H1 (cell line): ENCODE data around the gene RTF1. TPM values are rescaled to one million over a fixed set of nuclear protein-coding genes. Genes with fewer than 3 reads are reported as not detected.

ENCODE experiments used
- CTCF ChIA-PET: fragments of 300-600 bp; sonication (Branson Sonifier 250); formaldehyde crosslinking; loops from one replicate; lab custom pipeline; 2021; ENCODE audit not compliant: partially characterized antibody; lab: Charles Lee
- POLR2A ChIA-PET: fragments of 300-600 bp; sonication (Branson Sonifier 250); formaldehyde crosslinking; loops from one replicate; lab custom pipeline; 2021; ENCODE audit warnings: inconsistent platforms; ENCODE audit not compliant: partially characterized antibody; lab: Charles Lee
- DNase-seq, 2 experiments: peaks; one replicate each; pipeline versions ENCODE4 v3.0.0 to v3.0.0-alpha.2; 2010 to 2022; ENCODE audit warnings: low spot score in 2 of 2, low read depth in 1 of 2, mixed read lengths in 1 of 2
- FAIRE-seq: peaks from 2 replicates; lab custom pipeline; 2011; peaks lifted over from hg19 to GRCh38; lab: Jason Lieb, UNC
- H2AFZ ChIP-seq: 2 replicates; pipeline ENCODE4 v1.8.1; 2012; ENCODE audit warnings: low read length, inconsistent platforms
- H2AK5ac ChIP-seq: 2 replicates; pipeline ENCODE4 v1.6.1; 2013; ENCODE audit warnings: low read depth, low read length
- H2BK120ac ChIP-seq: replicated peaks from 2 replicates; pipeline ENCODE3; 2013; ENCODE audit warnings: low read depth, low read length, inconsistent platforms
- H2BK12ac ChIP-seq: 2 replicates; pipeline ENCODE4 v1.6.1; 2013; ENCODE audit warnings: low read depth, low read length
- H2BK15ac ChIP-seq: 2 replicates; pipeline ENCODE4 v1.6.1; 2013; ENCODE audit warnings: low read length
- H2BK20ac ChIP-seq: 2 replicates; pipeline ENCODE4 v1.6.1; 2013; ENCODE audit warnings: low read length
- H2BK5ac ChIP-seq: 2 replicates; pipeline ENCODE4 v1.6.1; 2013; ENCODE audit warnings: low read depth, low read length
- H3K14ac ChIP-seq: 2 replicates; pipeline ENCODE4 v1.6.1; 2013; ENCODE audit warnings: inconsistent platforms; ENCODE audit not compliant: insufficient read length
- H3K18ac ChIP-seq: 2 replicates; pipeline ENCODE4 v1.6.1; 2013; ENCODE audit warnings: low read length; ENCODE audit errors: extremely low read depth
- H3K23ac ChIP-seq: 2 replicates; pipeline ENCODE4 v1.6.1; 2013; ENCODE audit warnings: inconsistent platforms; ENCODE audit not compliant: insufficient read length
- H3K23me2 ChIP-seq: 2 replicates; pipeline ENCODE4 v1.6.1; 2013; ENCODE audit warnings: low read depth, low read length
- H3K27ac ChIP-seq: 2 replicates; pipeline ENCODE4 v1.6.1; 2011; ENCODE audit warnings: low read depth, low read length, inconsistent platforms
- H3K27me3 ChIP-seq, 4 experiments: replicated peaks in 1 of 4; 1 replicate in 1 of 4; 2 replicates in 3 of 4; pipeline versions ENCODE4 v1.6.1 to v1.8.1; 2011 to 2013; ENCODE audit warnings: low read length in 3 of 4, mild to moderate bottlenecking in 3 of 4, inconsistent platforms in 2 of 4, mixed read lengths in 2 of 4, moderate library complexity in 1 of 4; ENCODE audit not compliant: control insufficient read depth in 3 of 4, insufficient read depth in 3 of 4; ENCODE audit errors: extremely low read depth in 1 of 4
- H3K36me3 ChIP-seq, 4 experiments: 2 replicates each; pipeline versions ENCODE4 v1.6.1 to v1.8.1; 2011 to 2013; ENCODE audit warnings: mild to moderate bottlenecking in 4 of 4, low read length in 3 of 4, moderate library complexity in 2 of 4, control low read depth in 1 of 4, inconsistent platforms in 1 of 4; ENCODE audit not compliant: insufficient read depth in 4 of 4, control insufficient read depth in 2 of 4
- H3K4ac ChIP-seq: replicated peaks from 2 replicates; pipeline ENCODE3; 2013; ENCODE audit warnings: low read length, low read depth, mixed read lengths, inconsistent platforms; ENCODE audit not compliant: insufficient read length
- H3K4me1 ChIP-seq, 4 experiments: replicated peaks in 1 of 4; 1 replicate in 1 of 4; 2 replicates in 3 of 4; pipeline versions ENCODE4 v1.6.1 to v1.8.1; 2011 to 2013; ENCODE audit warnings: low read length in 3 of 4, inconsistent platforms in 2 of 4, mixed read lengths in 1 of 4; ENCODE audit not compliant: insufficient read depth in 4 of 4, control insufficient read depth in 3 of 4
- H3K4me2 ChIP-seq, 2 experiments: 2 replicates each; pipeline versions ENCODE4 v1.6.1 to v1.8.1; 2011 to 2013; ENCODE audit warnings: low read depth in 2 of 2, low read length in 2 of 2, control low read depth in 1 of 2, inconsistent platforms in 1 of 2, mild to moderate bottlenecking in 1 of 2; ENCODE audit not compliant: insufficient read depth in 1 of 2
- H3K4me3 ChIP-seq, 4 experiments: fragments of 200-600, 300-600 bp in 1 of 4; sonication (generic), shearing (Covaris generic), sonication (Bioruptor Twin) in 1 of 4; 2 replicates each; pipeline versions ENCODE4 v1.5.1 to v1.8.1; 2011 to 2016; ENCODE audit warnings: low read length in 4 of 4, low read depth in 3 of 4, control low read depth in 2 of 4, inconsistent platforms in 2 of 4, mild to moderate bottlenecking in 2 of 4, mixed read lengths in 1 of 4, moderate library complexity in 1 of 4; ENCODE audit not compliant: insufficient read depth in 2 of 4; ENCODE audit errors: extremely low read depth in 1 of 4
- H3K56ac ChIP-seq: replicated peaks from 2 replicates; pipeline ENCODE3; 2013; ENCODE audit warnings: low read depth, mild to moderate bottlenecking, mixed read lengths, low read length, inconsistent platforms; ENCODE audit not compliant: insufficient read length
- H3K79me1 ChIP-seq: 2 replicates; pipeline ENCODE4 v1.6.1; 2013; ENCODE audit warnings: low read depth, low read length, control low read depth
- H3K79me2 ChIP-seq, 2 experiments: 2 replicates each; pipeline versions ENCODE4 v1.6.1 to v1.8.1; 2012 to 2013; ENCODE audit warnings: low read length in 2 of 2, mild to moderate bottlenecking in 2 of 2, inconsistent platforms in 1 of 2; ENCODE audit not compliant: insufficient read depth in 2 of 2, control insufficient read depth in 1 of 2
- H3K9ac ChIP-seq, 4 experiments: replicated peaks in 1 of 4; 1 replicate in 1 of 4; 2 replicates in 3 of 4; pipeline versions ENCODE4 v1.6.1 to v1.8.1; 2011 to 2013; ENCODE audit warnings: low read depth in 3 of 4, low read length in 3 of 4, control low read depth in 2 of 4, mild to moderate bottlenecking in 2 of 4, moderate library complexity in 2 of 4, inconsistent platforms in 1 of 4; ENCODE audit errors: extremely low read depth in 1 of 4
- H3K9me3 ChIP-seq, 2 experiments: 2 replicates each; pipeline versions ENCODE4 v1.6.1 to v1.8.1; 2012 to 2013; ENCODE audit warnings: mild to moderate bottlenecking in 2 of 2, moderate library complexity in 2 of 2, control low read depth in 1 of 2, inconsistent platforms in 1 of 2, low read depth in 1 of 2, low read length in 1 of 2, mixed read lengths in 1 of 2; ENCODE audit not compliant: insufficient read depth in 2 of 2
- H4K20me1 ChIP-seq, 2 experiments: replicated peaks in 1 of 2; 2 replicates each; pipeline versions ENCODE3 to v1.8.1; 2011 to 2013; ENCODE audit warnings: inconsistent platforms in 2 of 2, low read length in 2 of 2, mild to moderate bottlenecking in 1 of 2; ENCODE audit not compliant: insufficient read depth in 2 of 2, control insufficient read depth in 1 of 2
- H4K5ac ChIP-seq: 2 replicates; pipeline ENCODE4 v1.6.1; 2013; ENCODE audit warnings: low read length, low read depth, mixed read lengths, inconsistent platforms; ENCODE audit not compliant: insufficient read length
- H4K8ac ChIP-seq: 2 replicates; pipeline ENCODE4 v1.8.0; 2013; ENCODE audit warnings: mild to moderate bottlenecking, moderate library complexity, low read length, inconsistent platforms; ENCODE audit not compliant: insufficient read depth; ENCODE audit errors: extremely low read depth
- H4K91ac ChIP-seq: replicated peaks from 2 replicates; pipeline ENCODE3; 2013; ENCODE audit warnings: low read length, mixed read lengths, inconsistent platforms; ENCODE audit not compliant: insufficient read length
- GABPA ChIP-seq: IDR thresholded peaks from 2 replicates; pipeline ENCODE4 v1.6.1; 2011; ENCODE audit warnings: mild to moderate bottlenecking, low read length, moderate library complexity, borderline replicate concordance; ENCODE audit not compliant: insufficient read depth
- MAFK ChIP-seq: IDR thresholded peaks from 2 replicates; pipeline ENCODE4 v1.6.1; 2012; ENCODE audit warnings: low read depth, mild to moderate bottlenecking, improper control_type of control experiment, low read length
- POU5F1 ChIP-seq: IDR thresholded peaks from 2 replicates; pipeline ENCODE4 v1.6.1; 2011; ENCODE audit warnings: low read depth, mild to moderate bottlenecking, low read length, moderate library complexity
- RFX5 ChIP-seq: IDR thresholded peaks from 2 replicates; pipeline ENCODE4 v1.6.1; 2011; ENCODE audit warnings: low read depth, low read length, improper control_type of control experiment, borderline replicate concordance
- RXRA ChIP-seq: IDR thresholded peaks from 2 replicates; pipeline ENCODE4 v1.6.1; 2011; ENCODE audit warnings: low read depth, mild to moderate bottlenecking, low read length, moderate library complexity; ENCODE audit not compliant: insufficient read depth
- SIN3A ChIP-seq, 2 experiments: IDR thresholded peaks in 1 of 2; conservative IDR thresholded peaks in 1 of 2; 2 replicates each; pipeline ENCODE4 v1.6.1; 2011 to 2012; ENCODE audit warnings: low read length in 2 of 2, improper control_type of control experiment in 1 of 2, low read depth in 1 of 2, mild to moderate bottlenecking in 1 of 2
- SRF ChIP-seq: IDR thresholded peaks from 2 replicates; pipeline ENCODE4 v1.6.1; 2011; ENCODE audit warnings: mild to moderate bottlenecking, low read depth, low read length, moderate library complexity
- TAF7 ChIP-seq: optimal IDR thresholded peaks from 2 replicates; pipeline ENCODE3; 2011; ENCODE audit warnings: low read depth, mild to moderate bottlenecking, inconsistent platforms, low read length, moderate library complexity, borderline replicate concordance
- TBP ChIP-seq: IDR thresholded peaks from 2 replicates; pipeline ENCODE4 v1.6.1; 2011; ENCODE audit warnings: low read depth, low read length, improper control_type of control experiment
- TCF12 ChIP-seq: IDR thresholded peaks from 2 replicates; pipeline ENCODE4 v1.6.1; 2011; ENCODE audit warnings: low read depth, mild to moderate bottlenecking, low read length
- TEAD4 ChIP-seq: IDR thresholded peaks from 2 replicates; pipeline ENCODE4 v1.6.1; 2012; ENCODE audit warnings: low read depth, low read length, inconsistent platforms, mixed read lengths
- WGBS, 2 experiments: shearing (Covaris generic) in 1 of 2; methylation state at CpG; one replicate each; pipeline versions ENCODE4 v1.1.6 to v1.1.7; 2013 to 2015; ENCODE audit warnings: low lambda C conversion rate in 2 of 2, mixed read lengths in 2 of 2, inconsistent platforms in 1 of 2, low coverage in 1 of 2, missing lambda C conversion rate in 1 of 2; ENCODE audit not compliant: insufficient replicate concordance in 2 of 2, insufficient coverage in 1 of 2, insufficient read length in 1 of 2; ENCODE audit errors: extremely low coverage in 1 of 2, missing lambda C conversion rate in 1 of 2; 5-methylcytosine and 5-hydroxymethylcytosine counted together
- polyA plus RNA-seq, 7 experiments: library from polyadenylated mRNA; depleted of rRNA in 3 of 7; stranded (reverse) in 5 of 7; unstranded in 2 of 7; fragments of >200 nt in 5 of 7; fragments of 200-250 nt in 2 of 7; gene quantifications; 1 replicate in 5 of 7; 2 replicates in 1 of 7; 4 replicates in 1 of 7; pipeline versions ENCODE4 v1.2.1 to v1.2.3, GENCODE V29; 2011 to 2013; ENCODE audit warnings: missing spikeins in 2 of 7, mixed read lengths in 2 of 7
- total RNA-seq: library from RNA; stranded (reverse); fragmentation: NEBNext Ultra II Directional; extraction: Animal tissue kit (Norgen Biotek cat#: 25700); gene quantifications from 2 replicates; pipeline ENCODE4 v1.2.1, GENCODE V29; 2021
- TF ChIP-seq, protein P1 (sequence below), 3 experiments: IDR thresholded peaks; 1 replicate in 2 of 3; 2 replicates in 1 of 3; pipeline versions ENCODE4 v1.5.1 to v1.6.1; 2011; ENCODE audit warnings: low read length in 3 of 3, mild to moderate bottlenecking in 3 of 3, inconsistent platforms in 2 of 3, low read depth in 1 of 3, moderate library complexity in 1 of 3; ENCODE audit not compliant: insufficient read depth in 1 of 3; ENCODE audit errors: control extremely low read depth in 1 of 3

Gene RTF1
- total and polyA plus RNA-seq, 2 of the 8 experiments (the other 6 are each of a cell fraction or from before 2014, with no cell fraction given): 22.6 to 47.7 TPM

DNA sequence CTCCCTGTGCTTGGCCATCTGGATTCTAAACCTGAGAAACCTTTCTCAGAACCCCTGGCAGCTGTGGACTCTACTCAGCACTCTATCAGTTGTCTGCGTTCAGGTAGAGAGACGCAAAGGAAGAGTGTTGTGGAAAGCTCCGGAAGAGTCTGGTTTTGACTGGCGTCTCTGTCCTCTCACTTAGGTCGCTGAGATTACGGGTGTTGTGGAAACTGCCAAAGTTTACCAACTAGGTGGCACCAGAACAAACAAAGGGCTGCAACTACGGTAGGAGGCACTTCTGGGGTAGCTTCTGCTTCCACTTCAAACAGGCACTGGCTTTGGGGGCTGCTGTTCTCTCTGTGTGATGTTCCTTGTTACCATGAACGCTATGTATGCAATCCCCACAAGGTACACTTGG is 57.5 kb downstream of the RTF1 start:
- no peak overlapping the region for H3K4me3 ChIP-seq
- H2BK120ac ChIP-seq: no peak overlapping the region
- no peaks in the 10 kb centered on the region for H3K27me3 ChIP-seq
- CTCF ChIA-PET: interaction anchor here (2.3 kb wide), 1 partner anchor 9 kb away, joined by 10 read pairs; no protein-coding TSS in a partner anchor
- H4K5ac ChIP-seq: no peak overlapping the region
- no peaks in the 10 kb centered on the region for H3K9me3 ChIP-seq
- no peaks in the 10 kb centered on the region for H3K4me1 ChIP-seq
- H4K8ac ChIP-seq: no peak overlapping the region
- H3K9ac ChIP-seq: no peak overlapping the region
- H3K18ac ChIP-seq: no peak overlapping the region
- DNase-seq (no peak), FAIRE-seq (no peak)
- H2BK12ac ChIP-seq: no peak overlapping the region
- no peak overlapping the region for H3K23ac ChIP-seq
- no peak overlapping the region for H2BK20ac ChIP-seq
- peaks cover 0 to 3% of the 10 kb centered on the region in 2 experiments for H4K20me1 ChIP-seq
- H3K4me2 ChIP-seq: no peak overlapping the region
- H3K14ac ChIP-seq: no peak overlapping the region
- WGBS, 2 experiments: 95% methylated on average over 8 of the region's 8 CpGs; no CpG with 5 or more reads in 1 of the 2 experiments
- H2AFZ ChIP-seq: no peak overlapping the region
- H4K91ac ChIP-seq: no peak overlapping the region
- H3K79me2 ChIP-seq: no peaks in the 10 kb centered on the region
- no peaks in the 10 kb centered on the region for H3K79me1 ChIP-seq
- H2BK5ac ChIP-seq: no peak overlapping the region
- H2BK15ac ChIP-seq: no peak overlapping the region
- no peaks in the 10 kb centered on the region for H3K23me2 ChIP-seq
- POLR2A ChIA-PET: interaction anchor here (0.7 kb wide), 1 partner anchor 218 kb away, joined by 4 read pairs; no protein-coding TSS in a partner anchor
- no peak overlapping the region for H3K4ac ChIP-seq
- H3K56ac ChIP-seq: no peak overlapping the region
- no peak overlapping the region for H3K27ac ChIP-seq
- H3K36me3 ChIP-seq: peaks cover 31 to 72% (median 61%) of the 10 kb centered on the region in 4 experiments
- H2AK5ac ChIP-seq: no peak overlapping the region
- TF ChIP-seq TBP (no peak), TEAD4 (no peak), SRF (no peak), POU5F1 (no peak), SIN3A (conservative IDR thresholded peaks at IDR 0.05 in 1 of 2, IDR thresholded peaks at IDR 0.05 in 1 of 2; ENCODE audit: low read depth in 1 of 2, low read length in 2 of 2) (no peak), RFX5 (no peak), RXRA (no peak), TAF7 (no peak), TCF12 (no peak), GABPA (no peak), MAFK (no peak)
- TF ChIP-seq, protein P1, sequence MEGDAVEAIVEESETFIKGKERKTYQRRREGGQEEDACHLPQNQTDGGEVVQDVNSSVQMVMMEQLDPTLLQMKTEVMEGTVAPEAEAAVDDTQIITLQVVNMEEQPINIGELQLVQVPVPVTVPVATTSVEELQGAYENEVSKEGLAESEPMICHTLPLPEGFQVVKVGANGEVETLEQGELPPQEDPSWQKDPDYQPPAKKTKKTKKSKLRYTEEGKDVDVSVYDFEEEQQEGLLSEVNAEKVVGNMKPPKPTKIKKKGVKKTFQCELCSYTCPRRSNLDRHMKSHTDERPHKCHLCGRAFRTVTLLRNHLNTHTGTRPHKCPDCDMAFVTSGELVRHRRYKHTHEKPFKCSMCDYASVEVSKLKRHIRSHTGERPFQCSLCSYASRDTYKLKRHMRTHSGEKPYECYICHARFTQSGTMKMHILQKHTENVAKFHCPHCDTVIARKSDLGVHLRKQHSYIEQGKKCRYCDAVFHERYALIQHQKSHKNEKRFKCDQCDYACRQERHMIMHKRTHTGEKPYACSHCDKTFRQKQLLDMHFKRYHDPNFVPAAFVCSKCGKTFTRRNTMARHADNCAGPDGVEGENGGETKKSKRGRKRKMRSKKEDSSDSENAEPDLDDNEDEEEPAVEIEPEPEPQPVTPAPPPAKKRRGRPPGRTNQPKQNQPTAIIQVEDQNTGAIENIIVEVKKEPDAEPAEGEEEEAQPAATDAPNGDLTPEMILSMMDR (IDR thresholded peaks at IDR 0.05; ENCODE audit: control extremely low read depth in 1 of 3, insufficient read depth in 1 of 3, low read depth in 1 of 3, low read length in 3 of 3): no peak
